Adipocyte (in vitro differentiated cells): ENCODE measurements around the gene N4BP2L2.

Experiments used
- DNase-seq: peaks from one replicate; pipeline ENCODE4 v3.0.0-alpha.2; 2015; ENCODE audit warnings: low read depth
- H3K27me3 ChIP-seq: replicated peaks from 2 replicates; pipeline ENCODE4 v1.7.0; 2013; ENCODE audit warnings: mild to moderate bottlenecking, low read length, moderate library complexity; ENCODE audit not compliant: control insufficient read depth, insufficient read depth
- H3K36me3 ChIP-seq: 2 replicates; pipeline ENCODE4 v1.7.0; 2013; ENCODE audit warnings: low read length, mild to moderate bottlenecking, moderate library complexity; ENCODE audit not compliant: control insufficient read depth, insufficient read depth, severe bottlenecking
- H3K4me1 ChIP-seq: 2 replicates; pipeline ENCODE4 v1.7.0; 2013; ENCODE audit warnings: mild to moderate bottlenecking, low read length, moderate library complexity; ENCODE audit not compliant: control insufficient read depth, insufficient read depth
- H3K4me3 ChIP-seq: 2 replicates; pipeline ENCODE4 v1.7.0; 2013; ENCODE audit warnings: mild to moderate bottlenecking, low read length, moderate library complexity
- H3K9ac ChIP-seq: 2 replicates; pipeline ENCODE4 v1.7.0; 2013; ENCODE audit warnings: mild to moderate bottlenecking, low read length, moderate library complexity
- H3K9me3 ChIP-seq: 2 replicates; pipeline ENCODE4 v1.7.0; 2013; ENCODE audit warnings: mild to moderate bottlenecking, low read length, moderate library complexity; ENCODE audit not compliant: control insufficient read depth

Gene N4BP2L2

GRCh38 chr13:32468502-32469142 lies 70.0 kb downstream of the N4BP2L2 start:
- Histone ChIP-seq H3K9ac (no peak overlapping the region), H3K27me3 (no peaks in the 10 kb centered on the region), H3K36me3 (peaks cover 42% of the 10 kb centered on the region), H3K9me3 (no peaks in the 10 kb centered on the region), H3K4me1 (peaks cover 12% of the 10 kb centered on the region), H3K4me3 (no peak overlapping the region)
- DNase-seq = no peak

GRCh38 chr13:32456591-32456990 lies 82.0 kb downstream of the N4BP2L2 start:
- Histone ChIP-seq H3K9ac (no peak overlapping the region), H3K4me1 (peaks cover 4% of the 10 kb centered on the region), H3K4me3 (no peak overlapping the region), H3K9me3 (peaks cover 21% of the 10 kb centered on the region), H3K27me3 (no peaks in the 10 kb centered on the region), H3K36me3 (peaks cover 42% of the 10 kb centered on the region)
- no peak for DNase-seq

- H3K9me3 ChIP-seq = peaks cover 22% of the 10 kb centered on the region
- DNase-seq = no peak
- no peak overlapping the region for H3K4me3 ChIP-seq
- H3K27me3 ChIP-seq = no peaks in the 10 kb centered on the region
- H3K36me3 ChIP-seq = peaks cover 42% of the 10 kb centered on the region
- H3K9ac ChIP-seq = no peak overlapping the region
- peaks cover 4% of the 10 kb centered on the region for H3K4me1 ChIP-seq
These were observed 83.0 kb downstream of the N4BP2L2 start for GRCh38 chr13:32455594-32455903.

- H3K4me1 ChIP-seq = peaks cover 4% of the 10 kb centered on the region
- peaks cover 22% of the 10 kb centered on the region for H3K9me3 ChIP-seq
- H3K27me3 ChIP-seq = no peaks in the 10 kb centered on the region
- H3K9ac ChIP-seq = no peak overlapping the region
- H3K4me3 ChIP-seq = no peak overlapping the region
- H3K36me3 ChIP-seq = peaks cover 42% of the 10 kb centered on the region
- DNase-seq = no peak
These were observed 83.6 kb downstream of the N4BP2L2 start for GRCh38 chr13:32454886-32455593.

GRCh38 chr13:32453981-32454380 lies 84.6 kb downstream of the N4BP2L2 start:
- no peak for DNase-seq
- Histone ChIP-seq H3K4me3 (no peak overlapping the region), H3K36me3 (peaks cover 42% of the 10 kb centered on the region), H3K9me3 (peaks cover 22% of the 10 kb centered on the region), H3K27me3 (no peaks in the 10 kb centered on the region), H3K9ac (no peak overlapping the region), H3K4me1 (peaks cover 9% of the 10 kb centered on the region)

DNA sequence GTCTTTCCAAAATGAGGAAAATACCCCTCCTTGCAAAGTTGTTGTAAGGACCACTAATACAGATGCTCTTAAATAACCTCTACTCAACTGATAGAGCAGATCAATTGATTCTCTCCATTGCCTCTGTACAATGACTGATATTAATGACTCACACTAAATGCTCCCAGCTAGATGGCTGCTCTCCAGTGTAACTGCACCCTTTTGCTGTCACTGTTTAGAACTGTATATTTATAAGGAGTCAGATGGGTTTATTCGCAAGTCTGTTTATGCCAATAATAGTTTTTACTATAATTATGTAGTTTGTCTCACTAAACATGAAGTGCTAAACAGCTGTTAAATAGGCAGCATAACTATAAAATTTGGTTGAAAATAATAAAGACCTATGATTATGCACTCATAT lies 89.6 kb downstream of the N4BP2L2 start:
- Histone ChIP-seq H3K9ac (no peak overlapping the region), H3K4me3 (no peak overlapping the region), H3K27me3 (no peaks in the 10 kb centered on the region), H3K36me3 (peaks cover 48% of the 10 kb centered on the region), H3K4me1 (peaks cover 9% of the 10 kb centered on the region), H3K9me3 (peaks cover 4% of the 10 kb centered on the region)
- no peak for DNase-seq

GRCh38 chr13:32447894-32448623 lies 90.5 kb downstream of the N4BP2L2 start:
- Histone ChIP-seq H3K9ac (no peak overlapping the region), H3K9me3 (peaks cover 4% of the 10 kb centered on the region), H3K27me3 (no peaks in the 10 kb centered on the region)

DNA sequence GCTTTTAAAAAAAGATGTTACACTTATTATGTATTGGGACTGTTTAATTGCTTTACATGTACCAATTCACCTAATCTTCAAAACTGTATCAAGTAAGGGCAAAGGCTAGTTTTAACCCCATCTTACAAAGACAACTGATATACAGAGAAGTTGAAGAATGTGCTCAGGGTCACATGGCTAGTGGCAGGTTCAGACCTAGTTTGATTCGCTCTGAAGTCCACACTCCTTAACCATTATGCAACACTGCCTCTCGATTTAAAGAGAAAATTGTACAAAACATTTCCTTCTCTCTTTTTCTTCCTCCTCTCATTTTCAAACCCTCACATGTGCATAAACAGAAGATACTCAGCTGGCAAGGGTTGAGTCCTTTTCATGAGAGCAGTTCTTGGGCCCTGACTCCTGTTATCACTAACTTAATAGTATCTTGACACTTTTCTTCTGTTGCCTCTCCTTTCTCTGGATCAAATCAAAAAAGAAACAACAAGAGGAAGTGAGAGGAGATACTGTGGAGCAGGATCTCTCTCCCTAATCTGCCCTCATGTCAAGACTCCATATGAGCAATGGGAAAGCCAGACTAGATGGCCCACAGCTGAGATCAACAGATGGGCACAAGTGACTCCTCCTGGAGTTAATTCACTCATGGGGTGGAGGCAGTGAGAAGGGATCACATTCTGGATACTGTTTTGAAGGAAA lies 91.7 kb downstream of the N4BP2L2 start:
- no peak overlapping the region for H3K4me3 ChIP-seq
- no peak overlapping the region for H3K9ac ChIP-seq
- H3K36me3 ChIP-seq = peaks cover 54% of the 10 kb centered on the region
- DNase-seq = no peak
- H3K4me1 ChIP-seq = peaks cover 5% of the 10 kb centered on the region
- H3K9me3 ChIP-seq = peaks cover 4% of the 10 kb centered on the region
- no peaks in the 10 kb centered on the region for H3K27me3 ChIP-seq

More at GRCh38 chr13:32447894-32448623, 90.5 kb downstream of the N4BP2L2 start:
- DNase-seq = no peak
- Histone ChIP-seq H3K36me3 (peaks cover 51% of the 10 kb centered on the region), H3K4me3 (no peak overlapping the region), H3K4me1 (peaks cover 5% of the 10 kb centered on the region)

DNA sequence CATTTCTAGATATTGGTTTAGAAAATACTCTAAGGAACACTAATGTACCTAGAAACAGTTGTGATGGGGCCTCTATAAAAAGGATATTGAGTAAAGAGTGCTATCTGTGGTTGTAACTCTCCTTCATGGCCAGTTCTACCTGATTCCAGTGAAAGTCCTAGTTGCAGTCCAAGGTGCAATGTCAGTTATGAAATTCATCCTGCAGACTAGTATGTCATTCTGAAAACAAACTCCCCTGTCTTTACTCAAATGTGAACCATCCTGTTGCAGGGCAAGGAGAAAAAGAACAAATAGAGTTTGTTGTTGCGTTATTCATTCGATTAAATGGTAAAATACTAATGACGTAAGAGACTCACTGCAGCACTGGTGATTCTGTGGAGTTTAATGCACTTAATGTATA lies 92.4 kb downstream of the N4BP2L2 start:
- Histone ChIP-seq H3K4me1 (peaks cover 5% of the 10 kb centered on the region), H3K36me3 (peaks cover 49% of the 10 kb centered on the region), H3K27me3 (no peaks in the 10 kb centered on the region), H3K4me3 (no peak overlapping the region), H3K9ac (no peak overlapping the region), H3K9me3 (no peaks in the 10 kb centered on the region)
- DNase-seq = no peak

DNA sequence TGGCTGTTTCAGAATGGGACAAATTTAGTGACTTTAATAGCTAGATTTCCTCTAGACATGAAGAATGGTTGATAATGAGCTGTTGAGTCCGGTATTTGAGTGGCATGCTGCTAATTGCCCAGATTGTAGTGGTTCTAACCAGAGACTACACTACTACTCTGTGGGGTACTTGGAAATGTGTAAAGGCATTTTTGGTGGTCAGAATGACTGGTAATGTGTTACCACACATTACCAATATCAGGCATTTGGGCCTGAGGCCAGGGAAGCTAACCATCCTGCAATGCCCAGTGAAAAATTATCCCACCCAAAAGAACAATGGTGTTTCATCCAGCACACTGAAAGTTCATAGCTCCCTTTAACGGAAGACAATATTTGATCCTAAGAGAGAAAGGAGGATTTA lies 93.1 kb downstream of the N4BP2L2 start:
- Histone ChIP-seq H3K9me3 (no peaks in the 10 kb centered on the region), H3K4me1 (peaks cover 5% of the 10 kb centered on the region), H3K36me3 (peaks cover 53% of the 10 kb centered on the region), H3K9ac (no peak overlapping the region), H3K27me3 (no peaks in the 10 kb centered on the region), H3K4me3 (no peak overlapping the region)
- no peak for DNase-seq

DNA sequence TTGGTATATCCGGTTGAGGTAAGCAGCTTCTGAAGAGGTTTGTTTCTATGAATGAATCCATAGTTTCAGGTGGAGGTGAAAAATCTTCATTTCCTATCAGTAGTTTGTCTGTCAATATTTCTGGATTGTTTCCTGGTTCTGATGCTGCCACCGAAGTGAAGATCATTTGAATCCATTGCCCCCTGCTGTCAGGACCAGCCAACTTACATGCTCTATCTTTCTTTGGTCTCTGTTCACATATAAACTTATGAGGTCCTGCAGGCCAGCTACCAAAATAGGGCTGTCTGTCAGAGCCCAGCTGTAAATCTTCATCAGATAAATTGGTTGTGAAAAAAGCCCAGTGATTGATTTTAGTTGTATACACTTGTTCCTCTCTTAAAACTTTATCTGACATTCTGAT lies 95.5 kb downstream of the N4BP2L2 start:
- H3K4me1 ChIP-seq = no peaks in the 10 kb centered on the region
- no peak overlapping the region for H3K4me3 ChIP-seq
- peaks cover 65% of the 10 kb centered on the region for H3K36me3 ChIP-seq
- H3K9ac ChIP-seq = no peak overlapping the region
- no peaks in the 10 kb centered on the region for H3K9me3 ChIP-seq
- peak; percentile 37 for DNase-seq
- no peaks in the 10 kb centered on the region for H3K27me3 ChIP-seq
